Fibroblast of mammary gland (primary cell): ENCODE results near the gene MRPS7.

Source experiments
- DNase-seq: peaks from one replicate; pipeline ENCODE4 v3.0.0-alpha.2; 2010; ENCODE audit warnings: low read depth
- H3K4me3 ChIP-seq: 2 replicates; pipeline ENCODE4 v1.5.1; 2011; ENCODE audit warnings: low read depth, mild to moderate bottlenecking, low read length, moderate library complexity; ENCODE audit not compliant: control insufficient read depth
- TF ChIP-seq, protein P1 (sequence below): conservative IDR thresholded peaks from 2 replicates; pipeline ENCODE4 v1.5.1; 2011; ENCODE audit warnings: low read depth, low read length, inconsistent platforms; ENCODE audit not compliant: control insufficient read depth, insufficient read depth

MRPS7 gene

DNA sequence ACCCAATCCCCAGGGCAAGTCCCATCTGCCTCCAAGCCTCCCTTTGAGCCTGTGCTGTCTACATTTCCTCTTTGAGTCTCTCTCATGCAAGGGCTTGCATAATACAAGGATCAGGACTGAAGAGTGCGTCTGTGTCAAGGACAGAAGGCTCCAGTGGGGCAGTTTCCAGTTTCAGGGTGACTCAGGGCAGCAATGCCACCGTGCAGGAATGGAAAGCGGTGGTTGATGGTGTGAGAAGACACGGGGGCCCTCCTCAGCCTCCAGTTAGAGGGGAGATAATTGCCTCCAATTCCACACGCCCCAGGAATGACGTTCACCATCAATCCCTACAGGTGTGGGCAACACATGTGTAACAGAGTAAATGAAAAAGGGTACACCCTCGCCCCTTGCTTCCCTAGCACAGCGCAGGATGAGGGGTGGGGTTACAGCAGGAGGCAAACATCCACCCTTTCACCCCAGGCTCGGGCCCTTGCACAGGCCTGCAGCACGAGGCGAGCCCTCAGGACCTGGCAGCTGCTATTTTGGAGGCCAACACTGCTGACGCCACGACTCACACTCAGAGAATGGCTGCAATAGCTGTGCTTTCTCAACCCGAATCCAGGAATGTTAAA, 52.4 kb downstream of the MRPS7 start:
- TF ChIP-seq, protein P1, sequence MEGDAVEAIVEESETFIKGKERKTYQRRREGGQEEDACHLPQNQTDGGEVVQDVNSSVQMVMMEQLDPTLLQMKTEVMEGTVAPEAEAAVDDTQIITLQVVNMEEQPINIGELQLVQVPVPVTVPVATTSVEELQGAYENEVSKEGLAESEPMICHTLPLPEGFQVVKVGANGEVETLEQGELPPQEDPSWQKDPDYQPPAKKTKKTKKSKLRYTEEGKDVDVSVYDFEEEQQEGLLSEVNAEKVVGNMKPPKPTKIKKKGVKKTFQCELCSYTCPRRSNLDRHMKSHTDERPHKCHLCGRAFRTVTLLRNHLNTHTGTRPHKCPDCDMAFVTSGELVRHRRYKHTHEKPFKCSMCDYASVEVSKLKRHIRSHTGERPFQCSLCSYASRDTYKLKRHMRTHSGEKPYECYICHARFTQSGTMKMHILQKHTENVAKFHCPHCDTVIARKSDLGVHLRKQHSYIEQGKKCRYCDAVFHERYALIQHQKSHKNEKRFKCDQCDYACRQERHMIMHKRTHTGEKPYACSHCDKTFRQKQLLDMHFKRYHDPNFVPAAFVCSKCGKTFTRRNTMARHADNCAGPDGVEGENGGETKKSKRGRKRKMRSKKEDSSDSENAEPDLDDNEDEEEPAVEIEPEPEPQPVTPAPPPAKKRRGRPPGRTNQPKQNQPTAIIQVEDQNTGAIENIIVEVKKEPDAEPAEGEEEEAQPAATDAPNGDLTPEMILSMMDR = no peak
- no peak for DNase-seq
- H3K4me3 ChIP-seq = no peak overlapping the region

DNA sequence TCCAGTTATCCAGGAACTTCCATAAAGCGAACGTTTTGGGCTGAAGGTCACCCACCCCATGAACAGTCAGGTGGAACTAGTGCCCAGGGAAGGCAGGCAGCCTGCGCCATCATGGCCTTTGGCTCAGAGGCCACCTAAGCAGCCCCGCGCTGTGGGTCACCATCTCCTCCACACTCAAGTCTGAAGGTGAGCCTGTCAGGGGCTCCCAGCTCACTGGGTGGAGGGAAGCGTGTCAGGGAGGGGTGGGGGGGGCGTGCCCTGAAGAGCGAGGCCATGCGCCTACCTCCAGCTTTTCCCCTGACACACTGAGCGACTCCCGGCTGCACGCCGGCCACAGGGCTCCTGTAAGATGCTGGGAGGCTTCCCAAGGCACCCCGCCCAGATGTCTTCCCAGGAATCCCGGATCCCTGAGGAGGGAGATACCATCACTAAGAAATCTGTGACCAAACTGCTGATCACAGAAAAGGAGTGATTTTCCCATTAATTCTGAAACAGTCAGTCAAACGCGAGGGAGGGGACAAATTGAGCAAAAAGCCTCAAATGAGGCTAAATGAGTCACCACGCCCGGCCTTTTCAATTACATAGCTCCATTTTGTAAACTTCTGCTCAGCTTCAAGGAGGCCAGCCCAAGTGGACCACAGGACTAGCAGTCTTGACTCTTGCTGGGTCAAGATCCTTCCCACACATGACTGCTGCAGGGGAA, 54.0 kb downstream of the MRPS7 start:
- TF ChIP-seq, protein P1 = no peak
- no peak overlapping the region for H3K4me3 ChIP-seq
- peak; percentile 59 for DNase-seq
